Endothelial cell of hepatic sinusoid (primary cell): ENCODE measurements around the gene NOTO.

Experiments used
- in situ Hi-C: cut with HindIII; loops from 2 replicates; pipeline ENCODE4 v1.10.0; 2017; ENCODE audit warnings: low sequenced_read_pairs

The NOTO gene

DNA sequence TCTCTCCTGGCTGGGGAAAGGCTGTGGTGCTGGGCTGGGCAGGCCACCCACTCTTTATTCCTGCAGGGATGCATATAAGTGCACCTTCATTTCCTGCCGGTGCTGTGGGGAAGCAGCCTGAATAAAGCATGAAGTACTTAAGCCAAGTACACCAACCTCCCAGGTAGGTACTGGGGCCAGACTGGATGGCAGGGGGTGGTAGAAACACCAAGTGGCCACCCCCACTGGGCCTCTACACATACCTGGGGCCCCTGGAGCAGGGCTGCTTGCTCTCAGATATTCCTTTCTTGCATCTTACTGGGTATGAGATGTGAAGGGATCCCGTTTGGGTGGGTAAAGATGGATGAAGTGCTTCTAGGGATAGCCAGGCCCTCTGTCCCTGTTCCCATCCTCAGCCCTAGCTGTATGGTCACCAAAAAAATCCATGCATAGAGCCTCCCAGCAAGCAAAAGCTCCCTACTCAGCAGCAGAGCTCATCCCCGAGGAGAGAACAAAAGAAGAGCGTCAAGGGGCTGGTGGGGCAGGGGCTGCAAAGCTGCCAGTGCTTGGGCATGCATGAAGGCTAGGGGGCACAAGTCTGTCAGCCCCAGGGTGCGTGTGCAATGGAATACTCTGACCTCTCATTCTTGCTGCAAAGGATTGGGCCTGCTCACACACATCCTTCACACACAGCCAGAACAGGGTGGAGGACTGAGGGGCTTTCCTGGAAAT lies 53.7 kb downstream of the NOTO start:
- in situ Hi-C loops = no loop called here

DNA sequence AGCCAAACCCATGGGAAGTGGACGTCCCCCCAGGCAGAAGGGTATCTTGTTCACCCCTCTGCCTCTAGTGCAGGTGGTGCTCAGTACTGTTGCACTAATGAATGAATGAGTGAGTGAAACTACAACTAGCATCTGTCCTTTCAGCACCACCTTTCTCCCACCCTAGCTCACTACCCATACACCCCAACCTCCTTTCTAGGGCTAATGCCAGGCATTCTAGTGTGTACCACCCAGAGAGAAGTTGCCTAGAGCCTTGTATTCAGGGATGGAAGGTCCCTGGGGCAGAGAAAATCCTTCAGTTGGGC lies 54.2 kb downstream of the NOTO start:
- in situ Hi-C loops = no loop called here

DNA sequence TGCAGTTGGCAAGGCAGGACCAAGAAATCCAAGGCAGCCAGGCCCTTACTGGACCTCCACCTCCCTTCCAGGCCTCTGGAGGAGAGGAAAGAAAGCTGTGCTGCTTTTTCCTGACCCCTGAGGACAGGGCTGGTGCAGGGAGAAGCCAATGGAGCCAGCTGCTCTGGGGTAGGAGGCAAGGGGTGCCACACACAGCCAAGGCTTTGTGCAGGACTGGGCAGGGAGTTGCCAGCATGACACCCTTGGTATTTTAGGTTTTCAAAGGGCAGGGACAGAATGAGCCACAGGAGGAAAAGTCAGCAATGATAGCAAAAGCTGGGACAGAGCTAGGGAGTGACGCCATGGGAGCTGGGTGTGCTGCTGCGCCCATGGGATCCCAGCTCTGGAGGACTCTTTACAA lies 54.6 kb downstream of the NOTO start:
- in situ Hi-C loops = no loop called here

DNA sequence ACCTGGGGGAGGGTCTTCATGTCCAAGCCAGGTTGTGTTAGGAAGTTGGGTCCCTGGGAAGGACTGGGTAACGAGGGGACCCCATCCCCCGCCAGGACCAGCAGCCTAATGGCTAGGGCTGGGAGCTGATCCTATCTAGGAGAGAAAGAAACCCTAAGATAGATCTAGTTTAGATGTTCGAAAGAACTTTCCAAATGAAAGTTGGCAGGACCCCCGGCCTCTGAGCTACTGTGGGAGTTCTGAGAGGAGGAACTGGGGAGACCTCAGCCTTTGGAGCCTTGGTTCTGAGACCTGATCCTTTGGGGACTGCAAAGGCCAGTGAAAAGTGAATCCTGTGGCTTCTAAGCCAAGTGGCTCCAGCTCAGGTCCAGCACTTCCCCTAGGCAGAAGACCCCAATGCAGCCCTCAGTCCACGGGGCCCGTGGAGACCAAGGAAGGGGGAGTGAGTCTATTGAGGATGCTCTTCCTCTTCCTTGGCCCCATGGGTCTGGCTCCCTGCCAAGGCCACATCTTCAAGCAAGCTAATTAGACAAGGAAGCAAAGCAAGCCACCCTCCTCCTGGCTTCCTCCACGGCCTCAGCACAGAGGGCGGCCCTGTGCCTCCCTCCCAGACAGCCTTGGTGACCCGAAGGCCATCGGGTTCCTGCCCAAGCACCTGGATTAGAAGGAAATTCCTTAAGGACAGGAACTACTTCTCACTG lies 55.2 kb downstream of the NOTO start:
- in situ Hi-C loops = no loop called here

DNA sequence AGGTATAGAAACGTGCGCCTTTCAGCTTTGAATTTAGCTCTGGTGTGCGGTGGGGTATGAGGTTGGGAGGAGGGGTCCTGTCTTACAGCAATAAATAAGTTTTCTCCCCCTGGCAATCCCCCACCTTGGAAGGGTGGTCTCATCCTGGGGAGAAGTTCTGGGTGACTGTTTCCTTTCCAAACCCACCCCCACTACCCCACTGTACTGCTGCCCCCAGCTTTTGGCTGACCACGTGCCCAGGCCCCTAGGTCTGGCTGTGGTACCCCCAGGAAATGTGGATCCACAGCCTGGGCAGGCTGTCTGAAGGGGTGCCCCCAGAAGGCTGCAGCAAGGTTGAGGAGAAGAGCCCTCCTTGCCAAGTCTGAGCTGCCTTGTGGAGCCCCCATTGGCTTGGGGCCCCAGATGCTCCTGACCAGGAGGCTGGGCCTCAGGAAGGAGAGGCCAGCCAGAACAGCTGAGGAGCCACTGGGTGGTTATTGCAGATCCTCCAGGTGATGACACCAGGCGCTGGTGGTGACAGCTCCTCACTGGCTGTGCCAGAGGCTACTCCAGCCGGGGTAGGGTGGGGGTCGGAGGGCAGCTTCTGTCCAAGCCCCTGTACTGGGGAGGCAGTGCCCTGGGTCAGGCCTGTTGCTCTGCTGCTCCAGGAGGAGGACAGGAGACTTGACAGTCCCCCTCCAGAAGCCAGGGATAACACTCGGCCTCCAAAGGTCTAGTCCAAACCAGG lies 56.0 kb downstream of the NOTO start:
- in situ Hi-C loops = no loop called here

DNA sequence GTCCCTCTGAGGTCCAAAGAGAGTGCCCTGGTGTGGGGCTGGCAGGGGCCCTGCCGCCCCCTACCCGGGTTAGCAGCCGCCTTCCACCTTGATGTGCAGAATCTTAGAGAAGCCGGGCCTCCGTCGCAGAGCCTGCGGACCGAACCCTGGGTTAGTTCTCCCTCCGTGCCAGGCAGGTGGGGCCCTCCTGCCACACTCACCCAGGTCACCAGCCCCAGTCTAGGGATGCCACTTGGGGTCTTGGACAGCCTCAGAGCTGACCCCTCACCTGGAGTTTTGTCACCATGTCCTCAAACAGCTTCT lies 56.5 kb downstream of the NOTO start:
- in situ Hi-C loops = no loop called here

DNA sequence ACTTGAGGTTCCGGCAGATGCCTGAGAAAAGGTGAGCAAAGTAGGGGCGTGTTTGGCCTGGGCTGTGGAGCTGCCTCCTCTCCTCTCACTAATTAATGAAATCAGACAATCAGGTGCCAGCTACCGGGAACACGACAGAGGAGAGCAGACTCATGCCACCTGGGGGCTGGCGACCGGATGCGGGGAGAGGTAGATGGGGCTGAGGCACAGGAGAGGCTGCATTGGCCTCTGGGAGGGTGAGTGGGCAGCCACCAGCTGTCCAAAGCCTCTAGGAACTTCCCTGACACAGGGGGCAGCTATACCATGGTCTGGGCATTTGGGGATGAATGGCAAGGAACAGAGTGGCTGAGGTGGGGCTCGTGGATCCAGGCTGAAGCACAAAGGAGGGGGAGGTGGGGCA lies 56.9 kb downstream of the NOTO start:
- in situ Hi-C loops = no loop called here

DNA sequence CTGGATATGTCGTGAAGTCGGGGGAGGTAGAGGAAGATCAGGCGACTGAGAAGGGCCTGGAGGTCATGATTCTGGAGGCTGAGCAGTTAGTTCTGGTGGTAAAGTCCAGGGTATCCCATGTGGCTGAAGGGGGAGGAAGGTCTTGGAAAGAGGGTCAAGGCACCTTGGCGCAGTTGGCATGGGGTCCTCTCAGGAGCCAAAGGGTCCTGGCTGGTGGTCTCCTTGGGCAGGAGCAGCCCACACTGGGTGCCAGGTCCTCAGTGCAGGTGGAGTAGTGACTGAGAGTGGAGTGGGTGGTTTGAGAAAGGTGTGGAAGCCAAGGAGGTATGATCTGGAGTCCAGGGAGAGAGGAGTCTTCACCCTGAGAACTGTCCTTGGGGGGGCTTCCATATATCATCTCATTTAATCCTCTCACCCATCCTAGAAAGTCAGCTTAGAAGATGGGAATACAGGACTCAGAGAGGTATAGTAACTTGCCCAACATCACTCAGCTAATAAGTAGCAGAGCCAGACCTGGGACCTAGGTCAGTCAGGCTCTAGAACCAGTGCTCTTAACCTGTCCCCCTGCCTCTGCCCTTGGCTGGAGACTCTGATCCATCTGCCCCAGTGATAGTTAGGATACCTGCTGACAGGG lies 57.4 kb downstream of the NOTO start:
- in situ Hi-C loops = no loop called here

DNA sequence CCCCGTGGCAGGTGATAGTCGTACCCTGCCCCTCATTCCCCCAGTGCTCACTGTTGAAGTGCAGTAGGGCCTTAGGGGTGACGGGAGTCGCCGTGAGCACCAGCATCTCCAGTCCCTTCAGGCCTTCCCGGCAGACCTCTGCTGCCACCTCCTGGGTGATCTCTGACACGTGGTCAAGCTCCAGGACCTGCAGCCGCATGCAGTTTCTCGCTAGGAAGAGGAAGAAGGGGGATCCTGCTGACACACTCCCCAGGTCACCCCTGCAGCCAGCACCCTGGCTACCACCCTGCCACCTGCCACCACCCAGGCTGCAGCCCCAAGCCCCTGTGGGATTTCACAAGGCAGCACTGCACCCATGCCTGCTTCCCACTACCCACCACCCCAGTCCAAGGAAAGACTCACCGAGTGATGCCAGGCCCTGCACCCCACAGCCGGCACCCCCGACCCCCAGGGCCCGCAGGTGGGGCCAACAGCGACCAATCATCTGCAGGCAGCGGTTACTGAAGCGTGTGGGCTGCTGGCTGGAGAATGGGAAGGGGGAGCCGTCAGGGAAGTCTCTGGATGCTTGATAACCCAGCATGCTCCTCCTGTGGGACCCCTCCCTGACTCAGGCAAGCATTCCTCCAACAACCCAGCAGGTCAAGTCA lies 58.1 kb downstream of the NOTO start:
- in situ Hi-C loops = no loop called here
